DOHH2 (cell line): ENCODE data around the gene ZNF8.

Experiments
- CTCF ChIP-seq: fragments of 200-600 bp; sonication (generic); IDR thresholded peaks from one replicate; pipeline ENCODE4 v1.5.1; 2014; ENCODE audit warnings: antibody characterized with exemption, mild to moderate bottlenecking, low read depth, low read length; ENCODE audit not compliant: poor library complexity, severe bottlenecking
- EZH2phosphoT487 ChIP-seq: fragments of 200-600 bp; sonication (generic); IDR thresholded peaks from 2 replicates; pipeline ENCODE4 v1.6.1; 2017; ENCODE audit warnings: borderline replicate concordance, mild to moderate bottlenecking, antibody characterized with exemption, low read length, moderate library complexity, mixed read lengths

GRCh38 chr19:58350001-58350861 is 71.5 kb downstream of the ZNF8 start:
- TF ChIP-seq CTCF (no peak), EZH2phosphoT487 (no peak)
